Nephron (organoid): ENCODE data around the gene ACOXL.

ENCODE experiments used
- H3K27ac Mint-ChIP-seq, 3 experiments: 2 replicates each; pipeline ENCODE4 v1.8.0; 2020; ENCODE audit warnings: mixed read lengths in 3 of 3, mild to moderate bottlenecking in 2 of 3, moderate library complexity in 1 of 3
- H3K27me3 Mint-ChIP-seq: 2 replicates; pipeline ENCODE4 v1.8.0; 2021; ENCODE audit warnings: low read depth, mild to moderate bottlenecking, moderate library complexity, mixed read lengths
- H3K36me3 Mint-ChIP-seq: 2 replicates; pipeline ENCODE4 v1.8.0; 2020; ENCODE audit warnings: low read depth, mixed read lengths
- H3K4me1 Mint-ChIP-seq: 2 replicates; pipeline ENCODE4 v1.8.0; 2020; ENCODE audit warnings: mixed read lengths
- H3K4me3 Mint-ChIP-seq, 3 experiments: 2 replicates each; pipeline ENCODE4 v1.8.0; 2020; ENCODE audit warnings: mild to moderate bottlenecking in 3 of 3, mixed read lengths in 3 of 3, moderate library complexity in 2 of 3
- H3K9me3 Mint-ChIP-seq: 2 replicates; pipeline ENCODE4 v1.8.0; 2020; ENCODE audit warnings: mixed read lengths
- TF ChIP-seq, protein P1 (sequence below), 3 experiments: fragments of 200-600 bp; sonication (generic); IDR thresholded peaks; one replicate each; pipeline ENCODE4 v1.5.0; 2021; ENCODE audit warnings: antibody characterized with exemption in 3 of 3; ENCODE audit not compliant: unreplicated experiment in 3 of 3

The ACOXL gene

DNA sequence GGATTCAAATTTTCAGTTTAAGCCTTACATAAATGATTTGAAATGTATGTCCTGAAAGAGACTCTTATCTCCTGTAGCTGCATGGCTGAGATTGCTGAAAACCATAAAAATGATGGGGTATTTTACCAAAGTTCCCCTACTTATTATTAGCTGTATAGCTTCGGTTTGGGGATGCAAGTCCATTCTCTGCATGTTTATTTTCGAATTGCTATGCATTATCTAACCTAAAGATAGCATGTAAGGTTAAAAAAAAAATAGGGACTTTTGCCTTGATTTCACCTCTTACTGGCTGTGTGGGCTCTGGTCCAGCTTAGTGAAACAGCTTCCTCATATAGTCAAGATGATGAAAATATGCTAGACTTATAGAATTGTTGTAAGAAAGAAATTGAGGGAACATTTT, 14.0 kb upstream of the ACOXL start:
- Mint-ChIP-seq H3K27me3 (peaks cover 14% of the 10 kb centered on the region), H3K4me1 (peaks cover 33% of the 10 kb centered on the region), H3K27ac (peak overlapping the region in 1 of 3 experiments; percentile 73), H3K9me3 (no peaks in the 10 kb centered on the region), H3K36me3 (no peaks in the 10 kb centered on the region), H3K4me3 (no peak overlapping the region)
- TF ChIP-seq, protein P1, sequence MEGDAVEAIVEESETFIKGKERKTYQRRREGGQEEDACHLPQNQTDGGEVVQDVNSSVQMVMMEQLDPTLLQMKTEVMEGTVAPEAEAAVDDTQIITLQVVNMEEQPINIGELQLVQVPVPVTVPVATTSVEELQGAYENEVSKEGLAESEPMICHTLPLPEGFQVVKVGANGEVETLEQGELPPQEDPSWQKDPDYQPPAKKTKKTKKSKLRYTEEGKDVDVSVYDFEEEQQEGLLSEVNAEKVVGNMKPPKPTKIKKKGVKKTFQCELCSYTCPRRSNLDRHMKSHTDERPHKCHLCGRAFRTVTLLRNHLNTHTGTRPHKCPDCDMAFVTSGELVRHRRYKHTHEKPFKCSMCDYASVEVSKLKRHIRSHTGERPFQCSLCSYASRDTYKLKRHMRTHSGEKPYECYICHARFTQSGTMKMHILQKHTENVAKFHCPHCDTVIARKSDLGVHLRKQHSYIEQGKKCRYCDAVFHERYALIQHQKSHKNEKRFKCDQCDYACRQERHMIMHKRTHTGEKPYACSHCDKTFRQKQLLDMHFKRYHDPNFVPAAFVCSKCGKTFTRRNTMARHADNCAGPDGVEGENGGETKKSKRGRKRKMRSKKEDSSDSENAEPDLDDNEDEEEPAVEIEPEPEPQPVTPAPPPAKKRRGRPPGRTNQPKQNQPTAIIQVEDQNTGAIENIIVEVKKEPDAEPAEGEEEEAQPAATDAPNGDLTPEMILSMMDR (IDR thresholded peaks at IDR 0.05; ENCODE audit: unreplicated experiment in 3 of 3) = no peak

DNA sequence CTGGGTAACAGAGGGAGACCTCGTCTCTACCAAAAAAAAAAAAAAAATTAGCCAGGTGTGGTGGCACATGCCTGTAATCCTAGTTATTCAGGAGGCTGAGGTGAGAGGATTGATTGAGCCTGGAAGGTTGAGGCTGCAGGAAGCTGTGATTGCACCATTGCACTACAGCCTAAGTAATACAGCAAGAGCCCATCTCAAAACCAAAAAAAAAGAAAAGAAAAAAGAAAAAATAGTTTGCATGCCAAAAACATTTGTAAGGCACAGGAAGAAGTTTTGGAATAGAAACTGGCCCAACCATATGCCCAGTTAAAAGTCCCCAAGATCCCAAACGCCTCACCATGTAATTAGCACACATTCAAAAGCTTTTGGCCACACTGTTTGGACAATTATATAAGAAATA, 13.4 kb upstream of the ACOXL start:
- TF ChIP-seq, protein P1 (IDR thresholded peaks at IDR 0.05; ENCODE audit: unreplicated experiment in 3 of 3) = no peak
- peaks cover 14% of the 10 kb centered on the region for H3K27me3 Mint-ChIP-seq
- peaks cover 33% of the 10 kb centered on the region for H3K4me1 Mint-ChIP-seq
- no peak overlapping the region for H3K4me3 Mint-ChIP-seq
- H3K27ac Mint-ChIP-seq = no peak overlapping the region
- no peaks in the 10 kb centered on the region for H3K36me3 Mint-ChIP-seq
- H3K9me3 Mint-ChIP-seq = no peaks in the 10 kb centered on the region

DNA sequence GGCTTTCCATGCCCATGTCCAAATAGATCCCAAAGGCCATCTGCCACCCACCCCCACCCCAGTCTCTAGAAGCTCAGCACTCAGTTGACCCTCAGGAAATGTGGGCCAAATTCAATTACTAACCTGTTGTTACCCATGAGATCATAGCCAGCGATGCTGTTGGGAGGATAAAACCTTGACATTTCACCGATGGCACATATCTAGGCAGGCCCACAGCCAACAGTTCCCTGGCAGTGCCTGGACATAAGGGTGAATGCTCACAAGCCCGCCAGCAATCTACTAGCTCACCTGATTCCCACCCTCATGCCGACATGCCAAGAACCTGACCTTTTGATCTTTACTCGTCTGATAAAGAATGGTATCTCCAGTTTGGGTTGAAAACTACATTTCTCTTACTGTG, 11.8 kb upstream of the ACOXL start:
- Mint-ChIP-seq H3K9me3 (no peaks in the 10 kb centered on the region), H3K27ac (no peak overlapping the region), H3K36me3 (no peaks in the 10 kb centered on the region), H3K27me3 (peaks cover 14% of the 10 kb centered on the region), H3K4me3 (no peak overlapping the region), H3K4me1 (peaks cover 18% of the 10 kb centered on the region)
- TF ChIP-seq, protein P1 (IDR thresholded peaks at IDR 0.05; ENCODE audit: unreplicated experiment in 3 of 3) = no peak

DNA sequence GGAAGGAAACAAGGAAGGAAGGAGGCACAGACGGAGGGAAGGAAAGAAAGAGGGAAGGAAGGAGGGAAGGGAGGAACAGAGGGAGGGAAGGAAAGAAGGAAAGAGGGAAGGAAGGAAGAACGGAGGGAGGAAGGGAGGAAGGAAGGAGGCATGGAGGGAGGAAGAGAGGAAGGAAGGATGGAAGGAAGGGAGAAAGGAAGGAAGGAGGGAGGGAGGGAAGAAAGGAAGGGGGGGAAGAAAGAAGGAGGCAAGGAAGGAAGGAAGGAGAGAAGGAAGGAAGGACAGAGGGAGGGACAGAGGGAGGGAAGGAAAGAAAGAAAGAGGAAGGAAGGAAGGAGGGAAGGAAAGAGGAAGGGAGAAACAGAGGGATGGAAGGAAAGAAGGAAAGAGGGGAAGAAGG, 7.6 kb upstream of the ACOXL start:
- Mint-ChIP-seq H3K36me3 (no peaks in the 10 kb centered on the region), H3K4me1 (no peaks in the 10 kb centered on the region), H3K27me3 (peaks cover 42% of the 10 kb centered on the region), H3K9me3 (no peaks in the 10 kb centered on the region), H3K27ac (no peak overlapping the region), H3K4me3 (no peak overlapping the region)
- TF ChIP-seq, protein P1 (IDR thresholded peaks at IDR 0.05; ENCODE audit: unreplicated experiment in 3 of 3) = no peak

DNA sequence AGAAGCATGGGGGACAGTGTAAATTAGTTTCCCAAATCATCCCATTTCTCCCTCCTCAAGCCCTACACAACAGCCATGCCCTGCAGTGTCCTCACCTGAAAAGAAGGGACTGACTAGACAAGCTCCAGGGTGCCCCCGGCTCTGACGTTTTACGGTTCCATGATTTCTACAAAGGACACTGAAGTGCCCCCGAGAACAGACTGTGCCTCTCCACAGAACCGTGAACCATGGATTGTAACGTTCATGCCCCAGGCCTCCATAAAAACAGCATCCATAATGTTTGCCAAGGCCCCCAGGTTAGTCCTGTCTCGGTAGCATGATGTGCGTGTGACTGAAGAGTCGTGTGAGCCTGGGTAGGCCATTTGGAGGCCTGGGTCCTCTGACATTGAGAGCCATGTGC, 7.0 kb upstream of the ACOXL start:
- Mint-ChIP-seq H3K27me3 (peaks cover 42% of the 10 kb centered on the region), H3K4me3 (no peak overlapping the region), H3K36me3 (no peaks in the 10 kb centered on the region), H3K4me1 (no peaks in the 10 kb centered on the region), H3K27ac (no peak overlapping the region), H3K9me3 (peaks cover under 1% of the 10 kb centered on the region)
- TF ChIP-seq, protein P1 (IDR thresholded peaks at IDR 0.05; ENCODE audit: unreplicated experiment in 3 of 3) = no peak

DNA sequence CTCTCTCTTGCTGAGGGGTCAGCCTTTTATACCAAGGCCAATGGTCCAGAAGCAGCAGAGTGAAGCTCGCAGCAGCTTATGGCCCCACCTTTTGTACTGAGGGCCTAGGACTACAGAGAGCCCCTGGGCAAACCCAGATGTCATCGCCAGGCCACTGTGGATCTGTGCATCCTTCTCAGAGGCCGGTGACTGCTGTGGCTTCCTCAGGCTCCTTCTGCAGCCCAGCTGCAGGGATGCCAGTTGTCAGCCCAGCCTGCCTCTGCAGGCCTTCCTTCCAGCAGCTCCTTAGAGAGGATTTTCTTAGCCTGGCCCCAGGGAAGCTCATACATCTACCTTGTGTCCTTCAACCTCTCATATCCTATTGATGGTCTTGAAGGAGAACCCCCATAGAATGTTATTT, 6.5 kb upstream of the ACOXL start:
- TF ChIP-seq, protein P1 (IDR thresholded peaks at IDR 0.05; ENCODE audit: unreplicated experiment in 3 of 3) = no peak
- no peak overlapping the region for H3K4me3 Mint-ChIP-seq
- H3K4me1 Mint-ChIP-seq = no peaks in the 10 kb centered on the region
- peaks cover 47% of the 10 kb centered on the region for H3K27me3 Mint-ChIP-seq
- H3K9me3 Mint-ChIP-seq = peaks cover 5% of the 10 kb centered on the region
- H3K36me3 Mint-ChIP-seq = no peaks in the 10 kb centered on the region
- H3K27ac Mint-ChIP-seq = no peak overlapping the region
